Muscle of leg (tissue), 11 donors: ENCODE data around the gene ABHD2. TPM values are rescaled to one million over a fixed set of nuclear protein-coding genes. Genes with fewer than 3 reads are reported as not detected.

Experiments used
- DNase-seq: peaks from one replicate; pipeline ENCODE4 v3.0.0; 2013
- H3K27ac ChIP-seq: one replicate; pipeline ENCODE4 v1.5.1; 2013; ENCODE audit warnings: mild to moderate bottlenecking, low read length, control low read depth
- H3K27me3 ChIP-seq: one replicate; pipeline ENCODE4 v1.6.1; 2013; ENCODE audit warnings: low read length; ENCODE audit not compliant: control insufficient read depth, insufficient read depth
- H3K36me3 ChIP-seq: one replicate; pipeline ENCODE4 v1.6.1; 2013; ENCODE audit warnings: low read length; ENCODE audit not compliant: control insufficient read depth, insufficient read depth
- H3K4me1 ChIP-seq: one replicate; pipeline ENCODE4 v1.6.1; 2013; ENCODE audit warnings: low read length; ENCODE audit not compliant: control insufficient read depth, insufficient read depth
- H3K4me3 ChIP-seq: one replicate; pipeline ENCODE4 v1.5.1; 2013; ENCODE audit warnings: low read length, control low read depth
- H3K9me3 ChIP-seq: replicated peaks from 2 replicates; pipeline ENCODE4 v1.6.1; 2013; ENCODE audit warnings: low read depth, low read length; ENCODE audit not compliant: control insufficient read depth
- WGBS: methylation state at CpG from one replicate; pipeline ENCODE4 v1.1.5; 2013; ENCODE audit warnings: missing lambda C conversion rate; ENCODE audit not compliant: insufficient coverage; 5-methylcytosine and 5-hydroxymethylcytosine counted together
- polyA plus RNA-seq, 8 donors: library from polyadenylated mRNA; unstranded; fragments of 120-200 nt; gene quantifications; one replicate each; pipeline versions ENCODE4 v1.2.1 to v1.2.3, GENCODE V29; 2013; ENCODE audit warnings: inconsistent platforms in 1 of 8, low replicate concordance in 1 of 8; ENCODE audit not compliant: insufficient read length in 8 of 8, insufficient read depth in 1 of 8
- total RNA-seq: library from RNA; stranded (reverse); fragments of 120-200 nt; gene quantifications from one replicate; pipeline ENCODE4 v1.2.4, GENCODE V29; 2013

The ABHD2 gene
- total and polyA plus RNA-seq, 9 donors, result 15.2 to 29.6 (median 20.4) TPM

GRCh38 chr15:89144491-89144890 is 56.2 kb downstream of the ABHD2 start:
- DNase-seq, result no peak
- no peaks in the 10 kb centered on the region for H3K9me3 ChIP-seq
- no peak overlapping the region for H3K27ac ChIP-seq
- H3K36me3 ChIP-seq, result peaks cover 7% of the 10 kb centered on the region
- WGBS, result 57% methylated on average over 1 of the region's 3 CpGs
- H3K27me3 ChIP-seq, result no peaks in the 10 kb centered on the region
- peaks cover 41% of the 10 kb centered on the region for H3K4me1 ChIP-seq
- no peak overlapping the region for H3K4me3 ChIP-seq

GRCh38 chr15:89146366-89146765 is 58.1 kb downstream of the ABHD2 start:
- no peaks in the 10 kb centered on the region for H3K27me3 ChIP-seq
- no peak for DNase-seq
- no peaks in the 10 kb centered on the region for H3K36me3 ChIP-seq
- H3K4me1 ChIP-seq, result peaks cover 37% of the 10 kb centered on the region
- H3K4me3 ChIP-seq, result no peak overlapping the region
- WGBS, result no CpG with 5 or more reads among the region's 5 CpGs
- H3K9me3 ChIP-seq, result no peaks in the 10 kb centered on the region
- H3K27ac ChIP-seq, result no peak overlapping the region

GRCh38 chr15:89148126-89148525 is 59.9 kb downstream of the ABHD2 start:
- no peaks in the 10 kb centered on the region for H3K9me3 ChIP-seq
- H3K36me3 ChIP-seq, result peaks cover 7% of the 10 kb centered on the region
- peaks cover 29% of the 10 kb centered on the region for H3K4me1 ChIP-seq
- no peaks in the 10 kb centered on the region for H3K27me3 ChIP-seq
- no peak overlapping the region for H3K27ac ChIP-seq
- no peak overlapping the region for H3K4me3 ChIP-seq
- WGBS, result no CpG with 5 or more reads among the region's 2 CpGs
- DNase-seq, result no peak

- Histone ChIP-seq H3K4me1 (peaks cover 25% of the 10 kb centered on the region), H3K4me3 (no peak overlapping the region), H3K27ac (no peak overlapping the region), H3K36me3 (peaks cover 8% of the 10 kb centered on the region), H3K27me3 (no peaks in the 10 kb centered on the region), H3K9me3 (no peaks in the 10 kb centered on the region)
- 75% methylated on average over 6 of the region's 7 CpGs for WGBS
- DNase-seq, result no peak
Observed at GRCh38 chr15:89149501-89150101, 61.3 kb downstream of the ABHD2 start.

GRCh38 chr15:89150287-89150686 is 62.0 kb downstream of the ABHD2 start:
- Histone ChIP-seq H3K27ac (peak overlapping the region; percentile 62), H3K4me1 (peaks cover 26% of the 10 kb centered on the region), H3K36me3 (peaks cover 9% of the 10 kb centered on the region), H3K9me3 (no peaks in the 10 kb centered on the region), H3K4me3 (no peak overlapping the region), H3K27me3 (no peaks in the 10 kb centered on the region)
- DNase-seq, result peak; percentile 53
- WGBS, result no CpG with 5 or more reads among the region's 3 CpGs

GRCh38 chr15:89150762-89151664 is 62.8 kb downstream of the ABHD2 start:
- Histone ChIP-seq H3K4me1 (peaks cover 26% of the 10 kb centered on the region), H3K36me3 (peaks cover 16% of the 10 kb centered on the region), H3K9me3 (no peaks in the 10 kb centered on the region), H3K27ac (peak overlapping the region; percentile 62), H3K4me3 (no peak overlapping the region), H3K27me3 (no peaks in the 10 kb centered on the region)
- DNase-seq, result peak; percentile 50
- WGBS, result 75% methylated on average over 6 of the region's 12 CpGs

- WGBS, result 97% methylated on average over 10 of the region's 10 CpGs
- H3K4me3 ChIP-seq, result no peak overlapping the region
- no peaks in the 10 kb centered on the region for H3K27me3 ChIP-seq
- no peaks in the 10 kb centered on the region for H3K9me3 ChIP-seq
- H3K27ac ChIP-seq, result no peak overlapping the region
- H3K36me3 ChIP-seq, result peaks cover 21% of the 10 kb centered on the region
- peaks cover 15% of the 10 kb centered on the region for H3K4me1 ChIP-seq
- no peak for DNase-seq
Observed at GRCh38 chr15:89155122-89155521, 66.9 kb downstream of the ABHD2 start.

- H3K4me1 ChIP-seq, result peaks cover 11% of the 10 kb centered on the region
- no peaks in the 10 kb centered on the region for H3K27me3 ChIP-seq
- no CpG with 5 or more reads among the region's 6 CpGs for WGBS
- H3K36me3 ChIP-seq, result peaks cover 21% of the 10 kb centered on the region
- peak overlapping the region; percentile 53 for H3K27ac ChIP-seq
- no peaks in the 10 kb centered on the region for H3K9me3 ChIP-seq
- DNase-seq, result peak; percentile 65
- no peak overlapping the region for H3K4me3 ChIP-seq
Observed at GRCh38 chr15:89155656-89156055, 67.4 kb downstream of the ABHD2 start.

- Histone ChIP-seq H3K4me3 (no peak overlapping the region), H3K27me3 (no peaks in the 10 kb centered on the region), H3K9me3 (no peaks in the 10 kb centered on the region), H3K4me1 (peaks cover 9% of the 10 kb centered on the region), H3K36me3 (peaks cover 21% of the 10 kb centered on the region), H3K27ac (no peak overlapping the region)
- no peak for DNase-seq
- WGBS, result no CpG with 5 or more reads among the region's 1 CpG
Observed at GRCh38 chr15:89157061-89157460, 68.8 kb downstream of the ABHD2 start.

GRCh38 chr15:89157918-89158564 is 69.8 kb downstream of the ABHD2 start:
- H3K27ac ChIP-seq, result no peak overlapping the region
- WGBS, result 78% methylated on average over 4 of the region's 4 CpGs
- H3K4me1 ChIP-seq, result peaks cover 9% of the 10 kb centered on the region
- H3K9me3 ChIP-seq, result no peaks in the 10 kb centered on the region
- peaks cover 17% of the 10 kb centered on the region for H3K36me3 ChIP-seq
- H3K27me3 ChIP-seq, result no peaks in the 10 kb centered on the region
- no peak for DNase-seq
- no peak overlapping the region for H3K4me3 ChIP-seq
